A549 (cell line): ENCODE results near the gene NAA40.

Experiments used
- CBX8 ChIP-seq: fragments of 200-600 bp; sonication (generic); IDR thresholded peaks from 2 replicates; pipeline ENCODE4 v1.6.1; 2016
- CHD2 ChIP-seq: fragments of 150-350 bp; IDR thresholded peaks from 2 replicates; pipeline ENCODE4 v1.6.1; 2014; ENCODE audit warnings: low read length; ENCODE audit not compliant: partially characterized antibody
- CTCF ChIP-seq: fragments of >200 bp; sonication (Bioruptor Twin); formaldehyde crosslinking; IDR thresholded peaks from 3 replicates; pipeline ENCODE4 v1.5.1; 2016
- EHF ChIP-seq: fragments of 250-450 bp; sonication (Bioruptor Pico); IDR thresholded peaks from 2 replicates; pipeline ENCODE4 v1.5.0; 2020; ENCODE audit warnings: mild to moderate bottlenecking
- EP300 ChIP-seq, 2 experiments: fragments of >200 bp; sonication (Bioruptor Twin); formaldehyde crosslinking; IDR thresholded peaks; 2 replicates in 1 of 2; 3 replicates in 1 of 2; pipeline ENCODE4 v1.6.1; 2016 to 2017
- HDAC2 ChIP-seq: fragments of 200-600 bp; sonication (generic); IDR thresholded peaks from 2 replicates; pipeline ENCODE4 v1.6.1; 2016
- HOXA7 ChIP-seq: fragments of 250-450 bp; sonication (Bioruptor Pico); IDR thresholded peaks from 2 replicates; pipeline ENCODE4 v1.5.0; 2020; ENCODE audit warnings: mild to moderate bottlenecking, moderate library complexity
- HOXB5 ChIP-seq: fragments of 250-450 bp; sonication (Bioruptor Pico); IDR thresholded peaks from 2 replicates; pipeline ENCODE4 v1.5.0; 2020; ENCODE audit warnings: mild to moderate bottlenecking, moderate library complexity
- MAX ChIP-seq: IDR thresholded peaks from 2 replicates; pipeline ENCODE4 v1.6.1; 2012
- MYC ChIP-seq: IDR thresholded peaks from 2 replicates; pipeline ENCODE4 v1.6.1; 2012; ENCODE audit warnings: mild to moderate bottlenecking, inconsistent platforms, low read length, improper control_type of control experiment, borderline replicate concordance
- NR3C1 ChIP-seq: fragments of >200 bp; sonication (Bioruptor Twin); formaldehyde crosslinking; IDR thresholded peaks from 3 replicates; pipeline ENCODE4 v1.6.1; 2017
- POLR2A ChIP-seq: IDR thresholded peaks from 2 replicates; pipeline ENCODE4 v1.6.1; 2012; ENCODE audit warnings: mild to moderate bottlenecking, low read length
- RAD21 ChIP-seq, 2 experiments: fragments of >200 bp in 1 of 2; sonication (Bioruptor Twin) in 1 of 2; formaldehyde crosslinking in 1 of 2; IDR thresholded peaks in 1 of 2; conservative IDR thresholded peaks in 1 of 2; 2 replicates in 1 of 2; 3 replicates in 1 of 2; pipeline ENCODE4 v1.6.1; 2012 to 2018; ENCODE audit warnings: inconsistent platforms in 1 of 2
- ZFP36 ChIP-seq: fragments of 450-650 bp; IDR thresholded peaks from 2 replicates; pipeline ENCODE4 v1.6.1; 2014; ENCODE audit warnings: borderline replicate concordance; ENCODE audit not compliant: partially characterized antibody

GRCh38 chr11:63991558-63991957, 52.8 kb downstream of the NAA40 start:
- no peak for TF ChIP-seq CTCF
- no peak for TF ChIP-seq EP300 (IDR thresholded peaks at IDR 0.05)
- TF ChIP-seq CBX8: no peak
- TF ChIP-seq CHD2: no peak
- TF ChIP-seq HOXA7 (CRISPR knock-in tag): no peak
- TF ChIP-seq POLR2A: no peak
- TF ChIP-seq MAX: no peak
- no peak for TF ChIP-seq ZFP36
- no peak for TF ChIP-seq HDAC2
- no peak for TF ChIP-seq EHF (CRISPR knock-in tag)
- TF ChIP-seq RAD21 (conservative IDR thresholded peaks at IDR 0.05 in 1 of 2, IDR thresholded peaks at IDR 0.05 in 1 of 2): no peak
- TF ChIP-seq NR3C1: no peak
- no peak for TF ChIP-seq MYC
- TF ChIP-seq HOXB5: no peak
